Neutrophil (primary cell): ENCODE measurements around the gene NAXE.
"Not testable (repeated sequence)": the region's sequence is repeated elsewhere in the genome, so short reads cannot be mapped to it uniquely, and the experiment has no call there.

Experiments
- H3K27ac ChIP-seq: fragments of 200-600 bp; sonication (generic); 2 replicates; pipeline ENCODE4 v1.5.1; 2016; ENCODE audit warnings: mild to moderate bottlenecking, moderate library complexity
- H3K27me3 ChIP-seq: fragments of 200-600 bp; sonication (generic); 2 replicates; pipeline ENCODE4 v1.6.0; 2016; ENCODE audit warnings: mild to moderate bottlenecking
- H3K36me3 ChIP-seq: fragments of 200-600 bp; sonication (generic); 2 replicates; pipeline ENCODE4 v1.5.1; 2017
- H3K4me1 ChIP-seq, 2 experiments: fragments of 200-600 bp in 1 of 2; sonication (generic) in 1 of 2; 1 replicate in 1 of 2; 2 replicates in 1 of 2; pipeline versions ENCODE4 v1.5.1 to v1.6.1; 2013 to 2016; ENCODE audit warnings: low read depth in 1 of 2, low read length in 1 of 2, mild to moderate bottlenecking in 1 of 2, moderate library complexity in 1 of 2; ENCODE audit not compliant: control insufficient read depth in 1 of 2, insufficient read depth in 1 of 2
- H3K4me3 ChIP-seq, 2 experiments: fragments of 200-600 bp in 1 of 2; sonication (generic) in 1 of 2; 1 replicate in 1 of 2; 2 replicates in 1 of 2; pipeline ENCODE4 v1.5.1; 2013 to 2016; ENCODE audit warnings: low read depth in 1 of 2, low read length in 1 of 2, mild to moderate bottlenecking in 1 of 2, moderate library complexity in 1 of 2
- H3K9me3 ChIP-seq: fragments of 200-600 bp; sonication (generic); 2 replicates; pipeline ENCODE4 v1.5.1; 2016
- CTCF ChIP-seq: fragments of 200-600 bp; sonication (generic); IDR thresholded peaks from 2 replicates; pipeline ENCODE4 v1.5.1; 2016; ENCODE audit warnings: antibody characterized with exemption

Gene NAXE

DNA sequence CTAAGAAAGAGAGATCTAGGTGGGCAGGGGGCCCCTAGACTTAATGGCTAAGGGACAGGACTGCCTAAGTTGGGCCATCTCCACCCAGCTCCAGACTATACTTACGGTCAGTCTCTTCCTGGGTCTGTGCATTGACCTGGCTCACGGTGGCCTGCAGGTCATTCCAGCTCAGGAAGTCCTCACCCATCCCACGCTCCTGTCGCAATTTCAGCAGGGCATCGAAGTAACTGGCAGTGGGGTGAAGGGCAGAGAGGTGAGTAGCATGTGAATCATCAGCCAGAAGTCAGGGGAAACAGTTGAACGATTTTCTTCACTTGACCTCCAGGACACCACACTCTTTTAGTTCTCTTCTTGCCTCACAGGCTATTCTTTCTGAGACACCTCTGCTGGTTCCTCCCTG, 39.7 kb upstream of the NAXE start:
- Histone ChIP-seq H3K4me1 (peaks cover 0 to 2% of the 10 kb centered on the region in 2 experiments), H3K27ac (no peak overlapping the region), H3K9me3 (no peaks in the 10 kb centered on the region), H3K4me3 (no peak overlapping the region), H3K27me3 (no peaks in the 10 kb centered on the region), H3K36me3 (peaks cover 76% of the 10 kb centered on the region)
- TF ChIP-seq CTCF, result no peak

DNA sequence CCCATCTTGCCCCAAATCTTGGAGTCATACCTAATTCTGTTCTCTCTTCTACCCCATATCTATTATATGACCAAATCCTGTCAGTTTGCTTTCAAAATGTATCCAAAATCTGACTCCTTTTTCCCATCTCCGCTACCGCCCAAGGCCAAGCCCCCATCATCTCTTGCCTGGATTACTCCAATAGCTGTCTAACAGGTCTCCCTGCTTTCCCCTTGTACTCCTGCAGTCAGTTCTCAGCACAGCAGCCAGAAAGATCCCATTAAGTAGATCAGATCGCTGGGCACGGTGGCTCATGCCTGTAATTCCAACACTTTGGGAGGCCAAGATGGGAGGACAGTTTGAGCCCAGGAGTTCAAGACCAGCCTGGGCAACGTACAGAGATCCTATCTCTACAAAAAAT, 39.1 kb upstream of the NAXE start:
- Histone ChIP-seq H3K27ac (no peak overlapping the region), H3K4me3 (no peak overlapping the region), H3K9me3 (no peaks in the 10 kb centered on the region), H3K4me1 (peaks cover 0 to 2% of the 10 kb centered on the region in 2 experiments), H3K36me3 (peaks cover 69% of the 10 kb centered on the region), H3K27me3 (no peaks in the 10 kb centered on the region)
- no peak for TF ChIP-seq CTCF

- not testable (repeated sequence) for H3K4me1 ChIP-seq, H3K9me3 ChIP-seq, H3K27me3 ChIP-seq, H3K4me3 ChIP-seq
- Histone ChIP-seq H3K27ac (peak overlapping the region; percentile 31), H3K36me3 (peaks cover 65% of the 10 kb centered on the region)
Measured at GRCh38 chr1:156552937-156553336, 38.6 kb upstream of the NAXE start.

GRCh38 chr1:156553860-156554485, 37.6 kb upstream of the NAXE start:
- TF ChIP-seq CTCF, result no peak
- H3K4me3 ChIP-seq, result no peak overlapping the region
- no peaks in the 10 kb centered on the region for H3K27me3 ChIP-seq
- no peaks in the 10 kb centered on the region for H3K9me3 ChIP-seq
- H3K36me3 ChIP-seq, result peaks cover 55% of the 10 kb centered on the region
- H3K4me1 ChIP-seq, result peaks cover 0 to 2% of the 10 kb centered on the region in 2 experiments
- H3K27ac ChIP-seq, result no peak overlapping the region

DNA sequence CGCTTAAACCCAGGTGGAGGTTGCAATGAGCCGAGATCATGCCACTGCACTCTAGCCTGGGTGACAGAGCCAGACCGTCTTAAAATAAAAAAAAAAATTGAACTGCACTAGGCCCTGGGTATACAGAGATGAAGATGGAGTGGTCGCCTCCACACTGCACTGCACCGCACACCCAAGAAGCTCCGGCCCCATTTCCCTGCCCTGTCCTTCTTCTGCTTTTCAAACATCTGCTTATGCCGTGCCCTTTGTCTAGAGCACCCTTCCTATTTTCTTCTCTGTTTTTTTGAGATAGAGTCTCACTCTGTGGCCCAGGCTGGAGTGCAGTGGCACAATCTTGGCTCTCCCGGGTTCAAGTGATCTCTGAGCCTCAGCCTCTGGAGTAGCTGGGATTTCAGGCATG, 36.6 kb upstream of the NAXE start:
- Histone ChIP-seq H3K27ac (no peak overlapping the region), H3K27me3 (no peaks in the 10 kb centered on the region), H3K4me1 (peaks cover 0 to 2% of the 10 kb centered on the region in 2 experiments), H3K9me3 (no peaks in the 10 kb centered on the region), H3K36me3 (peaks cover 57% of the 10 kb centered on the region), H3K4me3 (no peak overlapping the region)
- no peak for TF ChIP-seq CTCF

DNA sequence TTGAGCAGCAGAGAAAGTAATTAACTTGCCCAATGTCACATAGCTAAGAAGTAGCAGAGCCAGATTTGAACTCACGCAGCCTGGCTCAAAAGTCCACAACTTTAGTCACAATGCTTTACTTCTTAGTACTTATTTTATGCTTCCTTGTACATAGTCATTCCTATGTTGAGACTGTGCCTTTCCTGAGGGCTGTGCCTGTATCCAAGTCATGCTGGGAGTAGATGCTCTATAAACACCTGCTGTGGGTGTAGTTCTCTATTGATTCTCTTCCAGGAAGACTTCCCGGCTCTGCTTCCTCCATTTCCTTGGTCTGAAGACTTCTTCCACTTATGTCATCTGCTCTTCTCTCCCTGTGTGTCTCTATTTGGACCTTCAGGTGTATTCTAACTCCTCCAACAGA, 35.9 kb upstream of the NAXE start:
- H3K9me3 ChIP-seq, result no peaks in the 10 kb centered on the region
- H3K4me1 ChIP-seq, result peaks cover 0 to 2% of the 10 kb centered on the region in 2 experiments
- H3K4me3 ChIP-seq, result no peak overlapping the region
- H3K36me3 ChIP-seq, result peaks cover 57% of the 10 kb centered on the region
- no peak for TF ChIP-seq CTCF
- no peaks in the 10 kb centered on the region for H3K27me3 ChIP-seq
- no peak overlapping the region for H3K27ac ChIP-seq
